NCI-H2196 treated with DMSO at 0.1 percent for 48 hours (cell line): ENCODE results near the gene RWDD2A.
"Not testable (repeated sequence)": the region's sequence is repeated elsewhere in the genome, so short reads cannot be mapped to it uniquely, and the experiment has no call there.

Source experiments
- DNase-seq: peaks from one replicate; lab custom pipeline; 2025; ENCODE audit not compliant: unreplicated experiment; lab: John Stamatoyannopoulos, UW

The RWDD2A gene

GRCh38 chr6:83192871-83193746 is at the start of gene RWDD2A, which contains the start of gene PGM3:
TSS of gene RWDD2A (plus strand) at chr6:83193357. CDS start at chr6:83194452, 1,095 bp downstream.
TSS of gene PGM3 (minus strand) at chr6:83193265. CDS start at chr6:83191012, 2,253 bp downstream.
- DNase-seq = peak; percentile 65

GRCh38 chr6:83151114-83151513 is 42.0 kb upstream of the RWDD2A start:
- no peak for DNase-seq

GRCh38 chr6:83152913-83153312 is 40.2 kb upstream of the RWDD2A start:
- no peak for DNase-seq

- no peak for DNase-seq
Observed at GRCh38 chr6:83153883-83154521, 39.2 kb upstream of the RWDD2A start.

GRCh38 chr6:83155794-83156193 is 37.4 kb upstream of the RWDD2A start:
- DNase-seq = no peak

- DNase-seq = no peak
Observed at GRCh38 chr6:83160167-83160566, 33.0 kb upstream of the RWDD2A start.

GRCh38 chr6:83167726-83168278 is 25.4 kb upstream of the RWDD2A start:
- no peak for DNase-seq

GRCh38 chr6:83168556-83168955 is 24.6 kb upstream of the RWDD2A start:
- no peak for DNase-seq

GRCh38 chr6:83169106-83169505 is 24.1 kb upstream of the RWDD2A start:
- no peak for DNase-seq

- DNase-seq = no peak
Observed at GRCh38 chr6:83169511-83169910, 23.6 kb upstream of the RWDD2A start.

- DNase-seq = no peak
Observed at GRCh38 chr6:83176246-83176645, 16.9 kb upstream of the RWDD2A start.

- DNase-seq = no peak
Observed at GRCh38 chr6:83180426-83180950, 12.7 kb upstream of the RWDD2A start.

- no peak for DNase-seq
Observed at GRCh38 chr6:83182114-83182513, 11.0 kb upstream of the RWDD2A start.

GRCh38 chr6:83183082-83183828 is 9.9 kb upstream of the RWDD2A start:
- DNase-seq = no peak

- DNase-seq = no peak
Observed at GRCh38 chr6:83185096-83185495, 8.1 kb upstream of the RWDD2A start.

GRCh38 chr6:83188501-83188900 is 4.7 kb upstream of the RWDD2A start:
- no peak for DNase-seq

- no peak for DNase-seq
Observed at GRCh38 chr6:83190626-83191025, 2.5 kb upstream of the RWDD2A start.

- DNase-seq = not testable (repeated sequence)
Observed at GRCh38 chr6:83191974-83192373, 1.2 kb upstream of the RWDD2A start.

GRCh38 chr6:83192456-83192855 is 701 bp upstream of the RWDD2A start:
- DNase-seq = no peak

GRCh38 chr6:83193747-83194566 is 800 bp downstream of the RWDD2A start:
- DNase-seq = no peak
